ENCODE data around the gene SRP54.

The SRP54 gene

DNA sequence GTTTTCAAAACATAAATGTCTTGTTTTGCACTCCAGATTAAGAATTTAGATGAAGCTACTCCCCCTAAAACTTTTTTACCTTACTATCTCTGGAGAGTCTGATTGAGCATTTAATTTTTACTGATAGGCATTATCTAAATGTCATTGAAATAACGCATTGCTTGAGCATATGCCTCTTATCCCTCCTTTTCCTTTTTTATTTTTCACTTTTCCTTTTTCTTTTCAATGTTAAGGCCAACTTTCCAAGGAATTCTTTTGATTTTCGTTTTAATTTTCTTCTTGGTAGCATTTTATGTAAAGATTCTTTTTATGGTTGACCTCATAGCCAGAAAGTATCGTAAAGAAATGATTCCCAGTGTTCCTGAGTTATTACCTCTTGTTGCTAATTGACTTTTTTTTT lies 2.9 kb downstream of the SRP54 start:
- H3K36me3 ChIP-seq = no peaks in the 10 kb centered on the region; the same call in 1 of the 2 replicates
- no peaks in the 10 kb centered on the region for H3K9me3 ChIP-seq (ENCODE audit: severe bottlenecking)
- no peak for DNase-seq
- TF ChIP-seq, protein P1, sequence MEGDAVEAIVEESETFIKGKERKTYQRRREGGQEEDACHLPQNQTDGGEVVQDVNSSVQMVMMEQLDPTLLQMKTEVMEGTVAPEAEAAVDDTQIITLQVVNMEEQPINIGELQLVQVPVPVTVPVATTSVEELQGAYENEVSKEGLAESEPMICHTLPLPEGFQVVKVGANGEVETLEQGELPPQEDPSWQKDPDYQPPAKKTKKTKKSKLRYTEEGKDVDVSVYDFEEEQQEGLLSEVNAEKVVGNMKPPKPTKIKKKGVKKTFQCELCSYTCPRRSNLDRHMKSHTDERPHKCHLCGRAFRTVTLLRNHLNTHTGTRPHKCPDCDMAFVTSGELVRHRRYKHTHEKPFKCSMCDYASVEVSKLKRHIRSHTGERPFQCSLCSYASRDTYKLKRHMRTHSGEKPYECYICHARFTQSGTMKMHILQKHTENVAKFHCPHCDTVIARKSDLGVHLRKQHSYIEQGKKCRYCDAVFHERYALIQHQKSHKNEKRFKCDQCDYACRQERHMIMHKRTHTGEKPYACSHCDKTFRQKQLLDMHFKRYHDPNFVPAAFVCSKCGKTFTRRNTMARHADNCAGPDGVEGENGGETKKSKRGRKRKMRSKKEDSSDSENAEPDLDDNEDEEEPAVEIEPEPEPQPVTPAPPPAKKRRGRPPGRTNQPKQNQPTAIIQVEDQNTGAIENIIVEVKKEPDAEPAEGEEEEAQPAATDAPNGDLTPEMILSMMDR (IDR thresholded peaks at IDR 0.05; ENCODE audit: low read depth, low read length) = no peak
- no peak overlapping the region for H3K27ac ChIP-seq
- H3K27me3 ChIP-seq (ENCODE audit: insufficient read depth, low read depth, severe bottlenecking) = no peaks in the 10 kb centered on the region
- no peak overlapping the region for H3K4me3 ChIP-seq (ENCODE audit: low read depth, low read length)

DNA sequence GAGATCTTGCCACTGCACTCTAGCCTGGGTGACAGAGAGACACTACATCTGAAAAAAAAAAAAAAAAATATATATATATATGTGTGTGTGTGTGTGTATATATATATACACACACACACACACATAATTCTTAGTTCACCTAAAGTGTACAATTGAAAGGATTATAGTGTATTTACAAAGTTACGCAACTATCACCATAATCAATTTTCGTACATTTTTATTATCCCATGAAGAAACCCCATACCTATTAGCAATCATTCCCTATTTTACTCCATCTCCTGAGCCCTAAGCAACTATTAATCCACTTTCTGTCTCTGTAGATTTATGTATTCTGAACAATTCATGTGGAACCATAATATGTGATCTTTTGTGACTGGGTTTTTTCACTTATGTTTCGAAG lies 4.4 kb downstream of the SRP54 start:
- no peak for DNase-seq
- H3K4me3 ChIP-seq (ENCODE audit: low read depth, low read length) = no peak overlapping the region
- H3K9me3 ChIP-seq (ENCODE audit: severe bottlenecking) = no peaks in the 10 kb centered on the region
- no peaks in the 10 kb centered on the region for H3K27me3 ChIP-seq (ENCODE audit: insufficient read depth, low read depth, severe bottlenecking)
- H3K27ac ChIP-seq = no peak overlapping the region
- TF ChIP-seq, protein P1 (IDR thresholded peaks at IDR 0.05; ENCODE audit: low read depth, low read length) = no peak
- H3K36me3 ChIP-seq = no peaks in the 10 kb centered on the region; the same call in 1 of the 2 replicates

DNA sequence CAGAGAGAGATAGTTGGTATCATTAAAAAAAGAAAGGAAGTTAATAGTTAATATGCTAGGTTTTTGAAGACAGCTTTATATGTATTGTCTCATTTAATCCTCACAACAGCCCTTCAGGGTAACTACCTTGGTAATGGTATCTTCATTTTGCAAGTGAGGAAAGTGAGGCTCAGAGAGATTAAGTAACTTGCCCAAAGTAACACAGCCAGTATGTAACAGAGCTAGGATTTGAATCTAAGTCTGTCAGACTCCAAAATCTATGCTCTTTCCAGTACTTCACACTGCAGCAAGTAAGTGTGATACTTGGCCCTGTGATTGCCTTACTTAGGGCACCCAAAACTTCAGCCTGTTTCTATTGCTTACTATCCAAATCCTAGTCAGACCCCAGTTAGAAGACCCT lies 7.0 kb downstream of the SRP54 start:
- Histone ChIP-seq H3K4me3 (ENCODE audit: low read depth, low read length) (no peak overlapping the region), H3K36me3 (no peaks in the 10 kb centered on the region), H3K27me3 (ENCODE audit: insufficient read depth, low read depth, severe bottlenecking) (no peaks in the 10 kb centered on the region), H3K9me3 (ENCODE audit: severe bottlenecking) (no peaks in the 10 kb centered on the region), H3K27ac (no peak overlapping the region)
- DNase-seq = no peak
- TF ChIP-seq, protein P1 (IDR thresholded peaks at IDR 0.05; ENCODE audit: low read depth, low read length) = no peak

DNA sequence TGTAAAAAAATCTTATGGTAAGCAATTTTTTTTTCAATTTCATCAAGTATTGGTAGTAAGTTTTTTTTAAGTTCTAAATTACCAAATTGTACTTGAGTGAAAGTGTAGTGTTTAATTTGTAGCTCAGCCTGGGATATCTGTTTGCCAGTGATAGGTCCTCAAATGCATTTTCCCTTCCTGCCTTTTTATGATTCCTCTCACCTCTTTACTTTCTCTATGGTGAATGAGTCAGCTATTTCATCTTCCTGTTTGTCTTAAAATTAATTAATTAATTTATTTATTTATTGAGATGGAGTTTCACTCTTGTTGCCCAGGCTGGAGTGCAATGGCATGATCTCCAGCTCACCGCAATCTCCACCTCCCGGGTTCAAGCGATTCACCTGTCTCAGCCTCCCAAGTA lies 10.6 kb downstream of the SRP54 start:
- H3K4me3 ChIP-seq (ENCODE audit: low read depth, low read length) = no peak overlapping the region
- peaks cover 5% of the 10 kb centered on the region; the same call in 1 of the 2 replicates for H3K36me3 ChIP-seq
- H3K27ac ChIP-seq = no peak overlapping the region
- no peak for DNase-seq
- no peaks in the 10 kb centered on the region for H3K27me3 ChIP-seq (ENCODE audit: insufficient read depth, low read depth, severe bottlenecking)
- H3K9me3 ChIP-seq (ENCODE audit: severe bottlenecking) = no peaks in the 10 kb centered on the region
- TF ChIP-seq, protein P1 (IDR thresholded peaks at IDR 0.05; ENCODE audit: low read depth, low read length) = no peak

DNA sequence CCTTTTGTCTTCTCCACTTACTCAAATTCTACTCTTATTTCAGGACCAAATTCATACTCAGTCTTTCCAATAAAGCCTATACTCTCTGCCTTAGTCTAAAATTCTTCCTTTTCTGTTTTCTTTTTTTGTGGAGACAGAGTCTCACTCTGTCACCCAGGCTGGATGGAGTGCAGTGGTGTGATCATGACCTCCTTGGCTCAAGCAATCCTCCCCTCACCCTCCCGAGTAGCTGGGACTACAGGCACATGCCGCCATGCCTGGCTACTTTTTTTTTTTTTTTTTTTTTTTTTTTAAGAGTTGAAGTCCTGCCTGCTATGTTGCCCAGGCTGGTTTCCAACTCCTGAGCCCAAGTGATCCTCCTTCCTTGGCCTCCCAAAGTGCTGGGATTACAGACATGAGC lies 11.9 kb downstream of the SRP54 start:
- Histone ChIP-seq H3K36me3 (peaks cover 9% of the 10 kb centered on the region), H3K27me3 (ENCODE audit: insufficient read depth, low read depth, severe bottlenecking) (no peaks in the 10 kb centered on the region), H3K27ac (no peak overlapping the region), H3K4me3 (ENCODE audit: low read depth, low read length) (no peak overlapping the region), H3K9me3 (ENCODE audit: severe bottlenecking) (no peaks in the 10 kb centered on the region)
- TF ChIP-seq, protein P1 (IDR thresholded peaks at IDR 0.05; ENCODE audit: low read depth, low read length) = no peak
- no peak for DNase-seq

DNA sequence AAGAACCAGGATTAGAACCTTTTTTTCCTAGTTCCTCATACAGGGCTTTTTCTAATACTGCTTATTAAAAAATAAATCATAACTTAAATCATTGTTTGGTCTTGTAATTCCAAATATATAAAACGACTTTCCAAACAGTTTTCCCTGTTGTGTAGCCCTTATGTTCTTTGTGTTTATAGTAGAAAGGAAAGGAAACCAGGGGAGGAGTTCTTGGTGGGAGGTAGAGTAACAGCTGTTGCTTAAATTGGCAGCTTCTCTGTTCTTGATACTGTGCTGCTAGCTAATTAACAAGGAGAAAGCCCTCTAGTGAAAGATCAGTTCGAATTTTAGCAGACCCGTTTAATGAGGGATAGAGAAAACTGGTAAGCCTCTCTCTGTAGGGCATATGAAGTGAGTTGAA lies 15.0 kb downstream of the SRP54 start:
- Histone ChIP-seq H3K27me3 (ENCODE audit: insufficient read depth, low read depth, severe bottlenecking) (no peaks in the 10 kb centered on the region), H3K9me3 (ENCODE audit: severe bottlenecking) (no peaks in the 10 kb centered on the region), H3K4me3 (ENCODE audit: low read depth, low read length) (no peak overlapping the region), H3K36me3 (peaks cover 19% of the 10 kb centered on the region), H3K27ac (no peak overlapping the region)
- no peak for DNase-seq
- TF ChIP-seq, protein P1 (IDR thresholded peaks at IDR 0.05; ENCODE audit: low read depth, low read length) = no peak
